Activated CD4-positive, alpha-beta T cell treated with anti-CD3 and anti-CD28 coated beads, Interleukin-2, amount 50 U/mL, for 16 hours (primary cell): ENCODE data around the gene CHST3.

Experiments
- DNase-seq: peaks from one replicate; pipeline ENCODE4 v3.0.0-alpha.2; 2020

CHST3 gene

GRCh38 chr10:72059843-72060822, 95.9 kb downstream of the CHST3 start:
- DNase-seq: no peak

GRCh38 chr10:72061491-72061890, 97.3 kb downstream of the CHST3 start:
- DNase-seq: no peak

DNA sequence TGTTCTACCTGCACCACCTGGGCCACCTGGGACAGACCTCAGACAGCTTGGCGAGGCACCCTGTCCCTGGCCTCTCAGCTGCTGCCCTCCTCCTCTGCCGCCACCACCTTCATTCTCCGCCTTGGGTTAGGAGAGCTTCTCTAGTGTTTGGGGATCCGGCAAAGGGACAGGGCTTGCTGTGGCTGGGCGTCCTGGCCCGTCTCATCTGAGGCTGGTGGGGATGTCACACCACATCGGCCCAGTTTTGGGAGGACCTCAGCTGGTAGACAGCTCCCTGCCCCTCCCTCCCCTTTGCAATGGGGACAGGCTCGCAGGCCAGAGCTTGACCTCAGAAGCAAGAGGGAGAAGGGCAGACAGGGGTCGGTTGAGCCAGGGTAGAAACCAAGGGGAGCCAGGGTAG, 97.7 kb downstream of the CHST3 start:
- DNase-seq: no peak

GRCh38 chr10:72062382-72062781, 98.2 kb downstream of the CHST3 start:
- DNase-seq: no peak
